Vagina (tissue), 2 donors: ENCODE data around the gene NEDD4L.
A peak's percentile ranks its signal among the peaks of the same experiment; 100 is the strongest.

Source experiments
- CTCF ChIP-seq, 3 experiments: fragments of 450-650 bp in 2 of 3; fragments of 200-600 bp in 1 of 3; sonication (generic) in 1 of 3; IDR thresholded peaks; one replicate each; pipeline ENCODE4 v1.5.1; 2017 to 2019; ENCODE audit warnings: antibody characterized with exemption in 3 of 3, mild to moderate bottlenecking in 2 of 3, moderate library complexity in 2 of 3
- POLR2A ChIP-seq, 2 donors: fragments of 450-650 bp; IDR thresholded peaks; one replicate each; pipeline ENCODE4 v1.6.1; 2017; ENCODE audit warnings: antibody characterized with exemption in 2 of 2, mild to moderate bottlenecking in 2 of 2, moderate library complexity in 2 of 2

DNA sequence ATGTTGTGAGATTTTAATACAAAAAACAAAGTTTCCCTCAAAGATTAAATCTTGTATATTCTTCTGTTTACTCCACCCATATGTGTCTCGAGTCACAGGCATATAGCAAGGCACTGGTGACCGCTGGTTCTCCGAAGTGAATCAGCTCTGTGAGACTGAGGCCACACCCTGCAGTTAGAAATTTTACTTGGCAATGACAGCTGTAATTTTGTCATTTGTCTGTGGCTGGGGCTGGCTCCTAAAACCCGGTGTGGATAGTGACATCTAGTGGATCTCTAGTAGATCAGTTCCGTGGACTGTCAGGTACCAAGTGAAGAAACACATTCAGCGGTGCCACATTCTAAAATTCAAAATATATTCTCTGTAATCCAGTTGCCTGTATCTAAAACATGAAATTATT lies 278.0 kb downstream of the NEDD4L start:
- TF ChIP-seq CTCF (IDR thresholded peaks at IDR 0.05) (peak in 2 of 3 experiments; percentile 34 to 41), POLR2A (IDR thresholded peaks at IDR 0.05) (no peak)
